Limb (tissue), 2 donors: ENCODE data around the gene TKTL1.
"Not testable (repeated sequence)": the region's sequence is repeated elsewhere in the genome, so short reads cannot be mapped to it uniquely, and the experiment has no call there.

ENCODE experiments used
- DNase-seq, 2 donors: peaks; one replicate each; pipeline ENCODE4 v3.0.0-alpha.2; 2016; ENCODE audit errors: extremely low spot score in 2 of 2

The TKTL1 gene

GRCh38 chrX:154309041-154309775, 13.6 kb downstream of the TKTL1 start:
- no peak for DNase-seq

DNA sequence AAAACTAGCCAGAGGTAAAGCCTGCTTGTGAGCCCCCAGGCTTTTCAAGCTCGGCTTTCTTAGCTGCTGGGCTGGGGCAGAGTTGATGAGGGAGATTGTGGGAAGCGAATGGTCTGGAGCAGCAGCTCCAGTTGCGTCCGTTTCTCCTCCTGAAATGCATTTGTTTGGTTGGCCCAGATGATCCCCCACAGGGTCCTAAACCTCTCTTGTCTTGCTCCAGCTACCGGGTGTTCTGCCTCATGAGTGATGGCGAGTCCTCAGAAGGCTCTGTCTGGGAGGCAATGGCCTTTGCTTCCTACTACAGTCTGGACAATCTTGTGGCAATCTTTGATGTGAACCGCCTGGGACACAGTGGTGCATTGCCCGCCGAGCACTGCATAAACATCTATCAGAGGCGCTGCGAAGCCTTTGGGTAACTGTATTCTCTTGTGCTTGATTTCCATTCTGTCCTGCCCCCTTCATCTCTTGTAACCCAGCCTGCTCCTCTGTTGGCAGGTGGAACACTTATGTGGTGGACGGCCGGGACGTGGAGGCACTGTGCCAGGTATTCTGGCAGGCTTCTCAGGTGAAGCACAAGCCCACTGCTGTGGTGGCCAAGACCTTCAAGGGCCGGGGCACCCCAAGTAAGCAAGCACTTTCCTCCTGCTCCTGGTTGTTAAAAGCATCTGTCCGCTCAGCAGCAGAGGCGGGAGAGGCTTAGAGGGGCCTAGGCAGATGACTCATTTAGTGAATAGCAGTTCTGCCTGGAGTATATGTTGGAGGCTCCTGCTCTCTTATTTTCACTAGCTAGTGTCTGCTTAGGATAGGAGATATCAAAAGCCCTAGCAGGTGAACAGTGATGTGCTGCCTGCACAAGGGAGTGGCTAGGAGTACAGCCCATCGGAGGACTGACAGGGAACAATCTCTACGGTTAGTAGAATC, 15.3 kb downstream of the TKTL1 start:
- DNase-seq: no peak

GRCh38 chrX:154312116-154312515, 16.5 kb downstream of the TKTL1 start:
- DNase-seq: no peak

DNA sequence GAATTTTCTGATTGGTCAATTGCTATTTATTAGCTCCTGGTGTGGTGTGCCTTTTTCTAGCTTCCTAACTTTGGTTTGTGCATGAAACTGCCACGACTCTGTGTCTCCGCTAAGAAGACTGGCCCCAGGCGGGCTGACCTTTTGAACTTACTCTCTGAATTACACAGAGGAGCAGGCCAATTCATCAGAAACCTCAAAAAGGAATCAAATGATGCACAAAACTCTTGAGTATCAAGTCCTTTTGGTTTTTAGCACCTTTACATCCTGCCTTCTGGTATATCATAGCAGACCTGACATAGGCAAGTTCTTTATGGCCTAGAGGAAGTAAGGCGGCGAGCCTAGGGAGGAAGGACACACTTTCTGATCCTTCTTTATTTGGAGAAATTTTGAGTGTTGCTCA, 17.6 kb downstream of the TKTL1 start:
- no peak for DNase-seq

GRCh38 chrX:154315416-154315815, 19.8 kb downstream of the TKTL1 start:
- no peak for DNase-seq

DNA sequence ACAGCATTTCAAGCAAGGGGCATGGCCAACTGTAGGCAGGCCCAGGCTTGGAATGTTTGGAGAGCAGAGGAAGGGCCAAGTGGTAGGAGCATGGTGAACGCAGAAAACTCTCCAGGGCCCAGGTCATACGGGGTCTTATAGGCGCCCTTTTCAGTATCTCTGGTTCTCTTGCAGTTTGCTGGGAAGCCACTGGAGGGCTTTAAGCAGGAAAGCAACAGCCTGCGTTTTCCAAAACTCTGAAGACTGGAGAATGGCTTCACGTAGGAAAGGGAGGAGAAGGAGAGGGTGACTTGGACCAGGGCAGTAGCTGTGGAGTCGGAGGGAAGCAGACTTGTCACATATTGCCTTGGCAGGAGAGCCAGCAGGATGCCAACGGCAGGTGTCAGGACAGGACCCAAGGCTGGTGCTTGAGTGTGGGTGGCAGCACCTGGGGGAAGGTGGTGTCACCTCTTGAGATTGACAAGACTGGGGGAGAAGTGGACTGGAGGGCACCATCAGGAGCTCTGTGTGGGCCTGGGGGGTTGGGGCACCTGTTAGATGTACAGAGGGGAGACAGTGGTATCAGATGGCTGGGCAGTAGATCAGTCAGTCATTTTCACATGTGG, 21.9 kb downstream of the TKTL1 start:
- DNase-seq: peak in 1 of 2 donors; percentile 33

DNA sequence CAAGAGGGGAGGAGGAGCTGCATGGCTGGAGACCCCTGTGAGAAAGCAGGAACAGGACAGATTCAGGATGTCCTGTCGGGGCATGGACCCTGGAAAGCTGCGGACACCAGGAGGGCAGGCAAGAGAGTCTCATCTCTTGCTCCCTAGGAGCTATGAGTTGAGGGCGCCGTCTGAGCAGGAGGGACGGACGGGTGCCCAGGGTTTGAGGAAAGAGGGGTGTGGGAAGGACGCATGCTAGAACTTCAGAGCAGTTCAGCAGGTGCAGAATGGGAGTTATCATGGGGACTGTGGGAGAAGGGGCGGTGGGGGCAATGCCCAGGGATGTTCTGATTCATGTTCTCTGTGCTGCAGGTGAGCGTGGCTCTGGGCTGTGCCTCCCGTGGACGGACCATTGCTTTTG, 24.8 kb downstream of the TKTL1 start:
- DNase-seq: no peak

GRCh38 chrX:154321152-154321551, 25.6 kb downstream of the TKTL1 start:
- no peak for DNase-seq

GRCh38 chrX:154321594-154321993, 26.0 kb downstream of the TKTL1 start:
- DNase-seq: no peak

- DNase-seq: no peak
These were observed 27.3 kb downstream of the TKTL1 start for GRCh38 chrX:154322890-154323289.

DNA sequence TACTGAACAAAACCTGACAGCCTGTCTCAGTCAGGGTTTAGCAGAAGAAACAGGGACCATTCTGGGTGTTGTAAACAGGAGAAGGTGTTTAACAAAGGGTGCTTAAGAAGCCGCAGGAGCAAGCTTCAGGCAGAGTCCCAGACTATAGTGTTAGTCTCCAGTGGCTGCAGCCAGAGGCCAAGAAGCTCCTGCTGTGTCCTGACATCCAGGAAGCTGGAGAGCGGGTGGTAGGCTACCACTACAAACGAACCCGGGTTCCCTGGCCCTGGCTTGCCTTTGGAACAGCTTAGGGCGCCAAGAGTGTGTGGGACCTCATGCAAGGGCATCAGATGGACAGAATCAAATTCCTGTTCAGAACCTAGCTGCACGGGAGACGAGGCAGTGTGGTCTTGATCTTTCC, 27.9 kb downstream of the TKTL1 start:
- no peak for DNase-seq

DNA sequence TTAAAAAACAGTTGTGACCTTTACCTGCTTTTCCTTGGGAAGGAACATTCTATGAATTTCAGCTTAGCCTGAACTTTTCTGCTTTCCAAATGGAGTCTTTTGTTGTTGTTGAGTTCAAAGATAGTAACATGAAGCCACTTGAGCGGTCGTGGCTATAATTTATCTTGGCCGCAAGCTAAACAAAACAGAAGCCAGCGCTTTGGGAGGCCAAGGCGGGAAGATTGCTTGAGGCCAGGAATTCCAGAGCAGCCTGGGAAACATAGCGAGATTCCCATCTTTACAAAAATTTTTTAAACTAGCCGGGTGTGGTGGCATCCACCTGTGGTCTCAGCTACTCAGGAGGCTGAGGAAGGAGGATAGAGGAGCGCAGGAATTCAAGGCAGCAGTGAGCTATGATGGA, 29.9 kb downstream of the TKTL1 start:
- no peak for DNase-seq

GRCh38 chrX:154327038-154327820, 31.6 kb downstream of the TKTL1 start:
- DNase-seq: no peak

DNA sequence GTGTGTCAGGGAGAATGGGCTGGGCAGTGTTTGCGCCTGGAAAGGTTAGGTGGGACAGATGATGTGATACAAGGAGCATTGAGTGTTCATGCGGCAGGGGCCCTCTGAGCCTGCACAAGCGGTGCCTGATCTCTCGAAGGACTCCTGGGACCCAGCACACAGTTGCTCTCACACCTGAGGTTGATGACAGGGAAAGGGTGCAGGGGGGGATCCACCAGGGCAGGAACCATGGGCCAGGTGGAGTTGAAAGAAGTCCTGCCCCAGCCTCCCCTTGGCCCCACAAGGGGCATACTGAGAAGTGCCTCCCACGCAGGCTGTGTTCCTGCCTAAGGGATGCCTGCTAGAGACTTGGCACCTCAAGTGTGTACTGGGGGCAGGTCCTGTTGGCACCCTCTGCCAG, 33.1 kb downstream of the TKTL1 start:
- DNase-seq: no peak

GRCh38 chrX:154329294-154329693, 33.7 kb downstream of the TKTL1 start:
- DNase-seq: no peak

- no peak for DNase-seq
These were observed 37.0 kb downstream of the TKTL1 start for GRCh38 chrX:154332561-154332960.

- no peak for DNase-seq
These were observed 37.5 kb downstream of the TKTL1 start for GRCh38 chrX:154333116-154333515.

DNA sequence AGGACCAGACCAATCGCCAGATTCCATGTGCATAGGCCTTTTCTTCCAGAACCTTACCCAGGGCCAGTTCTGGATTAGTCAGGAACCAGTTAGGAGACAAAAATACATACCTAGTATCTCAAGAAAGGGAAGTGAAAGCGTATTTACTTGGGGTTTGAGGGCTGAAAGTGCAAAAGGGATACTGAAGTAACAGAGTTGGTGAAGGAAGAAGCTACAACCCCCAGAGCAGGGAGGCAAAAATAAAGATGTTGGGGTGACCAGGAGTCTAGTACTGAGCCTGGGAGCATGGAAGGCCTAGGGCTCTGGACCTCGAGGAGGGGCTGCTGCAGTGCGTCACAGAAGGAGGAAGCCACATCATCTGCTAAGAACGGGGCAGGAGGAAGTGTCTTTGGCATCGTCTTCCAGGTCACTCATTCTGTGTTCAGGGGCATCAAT, 38.3 kb downstream of the TKTL1 start:
- no peak for DNase-seq

- DNase-seq: no peak
These were observed 38.9 kb downstream of the TKTL1 start for GRCh38 chrX:154334496-154334895.

DNA sequence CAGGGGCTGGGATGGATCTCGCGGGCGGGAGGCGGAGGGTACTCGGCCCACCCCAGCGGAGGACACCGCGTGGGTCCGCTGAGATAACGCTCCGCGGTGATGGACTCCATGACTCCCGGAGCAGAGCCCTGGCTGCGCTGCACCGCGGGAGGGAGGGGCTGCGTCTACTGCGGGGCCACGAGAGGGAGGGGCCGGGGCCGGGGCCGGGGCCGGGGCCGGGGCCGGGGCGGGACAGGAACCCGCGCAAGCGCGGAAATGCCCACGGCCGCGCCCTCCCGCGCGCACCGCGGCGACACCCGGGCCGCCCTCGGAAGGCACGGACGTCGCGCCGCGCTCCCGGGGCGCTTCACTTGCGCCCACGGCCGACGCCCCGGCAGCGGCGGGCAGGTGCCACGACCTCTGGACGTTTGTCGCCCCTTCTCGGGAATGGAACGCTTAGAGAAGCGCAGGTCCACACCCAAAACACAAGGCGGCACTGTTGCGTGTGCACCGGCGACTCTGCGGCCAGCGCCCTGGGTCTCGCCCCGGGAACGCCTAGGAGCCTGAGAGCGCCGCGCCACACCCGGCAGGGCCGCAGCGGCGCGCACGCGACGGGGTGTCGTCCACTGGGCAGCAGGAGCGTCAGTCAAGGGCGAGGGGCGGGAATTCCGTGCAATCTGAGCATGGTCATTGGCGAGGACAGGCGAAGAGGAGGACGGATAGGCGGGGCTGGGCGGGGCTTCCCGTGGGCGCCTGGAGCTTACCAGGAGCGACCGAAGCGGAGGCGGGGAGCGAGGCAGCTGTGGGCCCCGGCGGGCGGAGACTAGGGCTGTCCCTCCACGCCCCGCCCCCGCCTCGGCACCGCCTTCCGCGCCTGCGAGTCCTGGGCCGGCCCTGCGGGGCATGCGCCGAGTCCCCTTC, 46.1 kb downstream of the TKTL1 start:
- DNase-seq: not testable (repeated sequence)
